Breast epithelium (tissue), 4 donors: ENCODE measurements around the gene ZNF750. TPM values are rescaled to one million over a fixed set of nuclear protein-coding genes. Genes with fewer than 3 reads are reported as not detected.
"Not testable (repeated sequence)": the region's sequence is repeated elsewhere in the genome, so short reads cannot be mapped to it uniquely, and the experiment has no call there.

Experiments used
- DNase-seq, 2 donors: peaks; one replicate each; pipeline ENCODE4 v3.0.0-alpha.2; 2019; ENCODE audit warnings: low spot score in 2 of 2
- H3K27ac ChIP-seq, 2 donors: fragments of 200-600 bp; sonication (generic) in 1 of 2; one replicate each; pipeline ENCODE4 v1.5.1; 2016 to 2019; ENCODE audit warnings: mild to moderate bottlenecking in 1 of 2
- H3K27me3 ChIP-seq, 2 donors: fragments of 200-600 bp; sonication (generic) in 1 of 2; one replicate each; pipeline versions ENCODE4 v1.5.1 to v1.6.0; 2017 to 2019; ENCODE audit warnings: control low read depth in 1 of 2, mild to moderate bottlenecking in 1 of 2
- H3K36me3 ChIP-seq: fragments of 200-600 bp; one replicate; pipeline ENCODE4 v1.5.1; 2019
- H3K4me1 ChIP-seq, 2 donors: fragments of 200-600 bp; sonication (generic); one replicate each; pipeline ENCODE4 v1.5.1; 2016 to 2019; ENCODE audit warnings: control low read depth in 1 of 2
- H3K4me3 ChIP-seq, 3 donors: fragments of 200-600 bp; sonication (generic); 1 replicate in 2 of 3; 2 replicates in 1 of 3; pipeline ENCODE4 v1.5.1; 2016 to 2019; ENCODE audit warnings: mild to moderate bottlenecking in 3 of 3, moderate library complexity in 2 of 3
- H3K9me3 ChIP-seq, 2 donors: fragments of 200-600 bp; sonication (generic) in 1 of 2; one replicate each; pipeline ENCODE4 v1.5.1; 2016 to 2019; ENCODE audit warnings: control low read depth in 1 of 2
- POLR2A ChIP-seq: fragments of 450-650 bp; IDR thresholded peaks from one replicate; pipeline ENCODE4 v1.6.1; 2016; ENCODE audit warnings: antibody characterized with exemption, mild to moderate bottlenecking, moderate library complexity
- POLR2AphosphoS5 ChIP-seq, 3 donors: sonication (generic); formaldehyde crosslinking; IDR thresholded peaks; one replicate each; pipeline ENCODE4 v1.6.1; 2017; ENCODE audit warnings: antibody characterized with exemption in 3 of 3
- intact Hi-C: fragments of 100-400 bp; cut with DNase I; formaldehyde crosslinking; loops from one replicate; pipeline ENCODE4 v1.15.1; 2023; ENCODE audit warnings: low total_unique reads
- total RNA-seq, 3 donors: library from RNA; depleted of rRNA; stranded (reverse); fragments of >200 nt; gene quantifications; one replicate each; pipeline ENCODE4 v1.1.0, GENCODE V29; 2016
- TF ChIP-seq, protein P1 (sequence below), 3 donors: fragments of 450-650 bp; IDR thresholded peaks; one replicate each; pipeline ENCODE4 v1.5.1; 2016 to 2017; ENCODE audit warnings: antibody characterized with exemption in 3 of 3, mild to moderate bottlenecking in 3 of 3, moderate library complexity in 3 of 3

ZNF750 gene
- total RNA-seq, 3 donors from 2014 or later = 5.6 to 7.8 TPM; not detected in 1

GRCh38 chr17:82788206-82789001, 51.4 kb downstream of the ZNF750 start:
- TF ChIP-seq, protein P1, sequence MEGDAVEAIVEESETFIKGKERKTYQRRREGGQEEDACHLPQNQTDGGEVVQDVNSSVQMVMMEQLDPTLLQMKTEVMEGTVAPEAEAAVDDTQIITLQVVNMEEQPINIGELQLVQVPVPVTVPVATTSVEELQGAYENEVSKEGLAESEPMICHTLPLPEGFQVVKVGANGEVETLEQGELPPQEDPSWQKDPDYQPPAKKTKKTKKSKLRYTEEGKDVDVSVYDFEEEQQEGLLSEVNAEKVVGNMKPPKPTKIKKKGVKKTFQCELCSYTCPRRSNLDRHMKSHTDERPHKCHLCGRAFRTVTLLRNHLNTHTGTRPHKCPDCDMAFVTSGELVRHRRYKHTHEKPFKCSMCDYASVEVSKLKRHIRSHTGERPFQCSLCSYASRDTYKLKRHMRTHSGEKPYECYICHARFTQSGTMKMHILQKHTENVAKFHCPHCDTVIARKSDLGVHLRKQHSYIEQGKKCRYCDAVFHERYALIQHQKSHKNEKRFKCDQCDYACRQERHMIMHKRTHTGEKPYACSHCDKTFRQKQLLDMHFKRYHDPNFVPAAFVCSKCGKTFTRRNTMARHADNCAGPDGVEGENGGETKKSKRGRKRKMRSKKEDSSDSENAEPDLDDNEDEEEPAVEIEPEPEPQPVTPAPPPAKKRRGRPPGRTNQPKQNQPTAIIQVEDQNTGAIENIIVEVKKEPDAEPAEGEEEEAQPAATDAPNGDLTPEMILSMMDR (IDR thresholded peaks at IDR 0.05) = no peak
- TF ChIP-seq POLR2AphosphoS5 (IDR thresholded peaks at IDR 0.05) = no peak
- Histone ChIP-seq H3K4me3 (no peak overlapping the region), H3K27me3 (no peaks in the 10 kb centered on the region), H3K4me1 (no peaks in the 10 kb centered on the region), H3K9me3 (no peaks in the 10 kb centered on the region), H3K36me3 (no peaks in the 10 kb centered on the region), H3K27ac (no peak overlapping the region)
- intact Hi-C loops = no loop called here
- DNase-seq = no peak

- Histone ChIP-seq H3K27ac (peak overlapping the region; percentile 32 to 40), H3K4me1 (no peaks in the 10 kb centered on the region), H3K9me3 (no peaks in the 10 kb centered on the region), H3K4me3 (no peak overlapping the region), H3K27me3 (no peaks in the 10 kb centered on the region), H3K36me3 (no peaks in the 10 kb centered on the region)
- peak in 1 of 2 donors; percentile 69 for DNase-seq
- TF ChIP-seq, protein P1 (IDR thresholded peaks at IDR 0.05) = no peak
- TF ChIP-seq POLR2A (no peak), POLR2AphosphoS5 (IDR thresholded peaks at IDR 0.05) (peak in 2 of 3 donors; percentile 32 to 49)
- intact Hi-C loops = no loop called here
Observed at GRCh38 chr17:82787081-82787848, 52.6 kb downstream of the ZNF750 start.

- intact Hi-C loops = no loop called here
- DNase-seq = no peak
- H3K27me3 ChIP-seq = no peaks in the 10 kb centered on the region
- H3K9me3 ChIP-seq = no peaks in the 10 kb centered on the region
- H3K27ac ChIP-seq = no peak overlapping the region
- H3K4me1 ChIP-seq = no peaks in the 10 kb centered on the region
- no peaks in the 10 kb centered on the region for H3K36me3 ChIP-seq
- no peak overlapping the region for H3K4me3 ChIP-seq
- TF ChIP-seq POLR2A = no peak
Observed at GRCh38 chr17:82786427-82786826, 53.4 kb downstream of the ZNF750 start.

- H3K9me3 ChIP-seq, DNase-seq, H3K27ac ChIP-seq, intact Hi-C loops, H3K4me1 ChIP-seq, H3K27me3 ChIP-seq, H3K36me3 ChIP-seq, H3K4me3 ChIP-seq: not testable (repeated sequence)
Observed at GRCh38 chr17:82785581-82785980, 54.2 kb downstream of the ZNF750 start.

GRCh38 chr17:82783498-82783897, 56.3 kb downstream of the ZNF750 start:
- H3K4me3 ChIP-seq = no peak overlapping the region
- intact Hi-C loops = no loop called here
- H3K27me3 ChIP-seq = no peaks in the 10 kb centered on the region
- TF ChIP-seq, protein P1 (IDR thresholded peaks at IDR 0.05) = no peak
- TF ChIP-seq POLR2A (no peak), POLR2AphosphoS5 (IDR thresholded peaks at IDR 0.05) (no peak)
- H3K36me3 ChIP-seq = no peaks in the 10 kb centered on the region
- no peak overlapping the region for H3K27ac ChIP-seq
- no peak for DNase-seq
- no peaks in the 10 kb centered on the region for H3K9me3 ChIP-seq
- H3K4me1 ChIP-seq = no peaks in the 10 kb centered on the region

DNA sequence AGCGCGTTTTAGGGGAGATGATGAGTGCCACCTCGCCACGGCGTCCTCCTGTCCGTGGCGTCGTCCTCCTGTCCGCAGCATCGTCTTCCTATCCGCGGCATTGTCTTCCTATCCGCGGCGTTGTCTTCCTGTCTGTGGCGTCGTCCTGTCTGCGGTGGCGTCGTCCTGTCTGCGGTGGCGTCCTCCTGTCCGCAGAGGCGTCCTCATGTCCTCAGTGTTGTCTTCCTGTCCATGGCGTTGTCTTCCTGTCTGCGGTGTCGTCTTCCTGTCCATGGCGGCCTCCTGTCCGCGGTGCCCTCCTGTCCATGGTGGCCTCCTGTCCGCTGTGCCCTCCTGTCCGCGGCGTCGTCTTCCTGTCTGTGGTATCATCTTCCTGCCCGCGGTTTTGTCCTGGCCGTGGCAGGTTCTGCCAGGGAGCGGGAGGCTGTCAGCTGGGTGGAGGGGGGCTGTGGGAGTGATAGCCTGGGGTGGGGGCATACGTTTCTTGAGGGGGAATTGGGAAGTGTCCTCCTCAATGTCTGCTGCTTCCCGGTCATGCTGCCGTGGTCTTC, 57.1 kb downstream of the ZNF750 start:
- no peak overlapping the region for H3K27ac ChIP-seq
- no peak overlapping the region for H3K4me3 ChIP-seq
- H3K4me1 ChIP-seq = no peaks in the 10 kb centered on the region
- no peak for DNase-seq
- intact Hi-C loops = no loop called here
- no peaks in the 10 kb centered on the region for H3K36me3 ChIP-seq
- TF ChIP-seq POLR2AphosphoS5 (IDR thresholded peaks at IDR 0.05) = no peak
- TF ChIP-seq, protein P1 (IDR thresholded peaks at IDR 0.05) = no peak
- no peak for TF ChIP-seq POLR2A
- H3K27me3 ChIP-seq = no peaks in the 10 kb centered on the region
- H3K9me3 ChIP-seq = no peaks in the 10 kb centered on the region
